Liver (tissue), 3 donors: ENCODE data around the gene ARHGDIB.

Source experiments
- MAX ChIP-seq: IDR thresholded peaks from 2 replicates; pipeline ENCODE4 v1.6.1; 2016; ENCODE audit warnings: antibody characterized with exemption
- TAF1 ChIP-seq: conservative IDR thresholded peaks from 2 replicates; pipeline ENCODE4 v1.6.1; 2016; ENCODE audit warnings: antibody characterized with exemption, mild to moderate bottlenecking
- TF ChIP-seq, protein P1 (sequence below): IDR thresholded peaks from 2 replicates; pipeline ENCODE4 v1.6.1; 2016; ENCODE audit warnings: antibody characterized with exemption, mild to moderate bottlenecking
- TF ChIP-seq, protein P2 (sequence below): fragments of 150-350 bp; IDR thresholded peaks from 2 replicates; pipeline ENCODE4 v1.5.1; 2017; ENCODE audit warnings: improper control_type of control experiment, low read depth, low read length; ENCODE audit not compliant: missing input control
- donor health status: healthy.
- donor health status: healthy.

DNA sequence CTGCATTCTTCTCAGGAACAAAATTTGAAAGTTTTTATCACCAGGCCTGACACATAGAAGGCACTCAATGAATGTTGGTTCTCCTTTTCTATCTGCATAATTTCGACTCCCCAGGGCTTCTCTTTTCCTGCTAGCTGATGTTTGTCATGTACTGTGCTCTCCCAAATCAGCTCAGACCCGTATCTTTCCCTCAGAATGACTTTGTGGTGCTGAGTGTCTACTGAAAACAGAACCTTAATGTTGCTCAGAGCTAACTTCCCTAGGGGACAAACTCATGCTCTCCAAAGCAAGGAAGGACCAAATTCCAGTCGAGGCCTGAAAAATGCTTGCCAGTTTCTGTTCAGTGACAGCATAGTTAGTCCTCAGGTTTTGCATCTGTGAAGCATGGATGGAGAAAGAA, 1.9 kb downstream of the ARHGDIB start:
- TF ChIP-seq MAX (no peak), TAF1 (no peak)
- TF ChIP-seq, protein P1, sequence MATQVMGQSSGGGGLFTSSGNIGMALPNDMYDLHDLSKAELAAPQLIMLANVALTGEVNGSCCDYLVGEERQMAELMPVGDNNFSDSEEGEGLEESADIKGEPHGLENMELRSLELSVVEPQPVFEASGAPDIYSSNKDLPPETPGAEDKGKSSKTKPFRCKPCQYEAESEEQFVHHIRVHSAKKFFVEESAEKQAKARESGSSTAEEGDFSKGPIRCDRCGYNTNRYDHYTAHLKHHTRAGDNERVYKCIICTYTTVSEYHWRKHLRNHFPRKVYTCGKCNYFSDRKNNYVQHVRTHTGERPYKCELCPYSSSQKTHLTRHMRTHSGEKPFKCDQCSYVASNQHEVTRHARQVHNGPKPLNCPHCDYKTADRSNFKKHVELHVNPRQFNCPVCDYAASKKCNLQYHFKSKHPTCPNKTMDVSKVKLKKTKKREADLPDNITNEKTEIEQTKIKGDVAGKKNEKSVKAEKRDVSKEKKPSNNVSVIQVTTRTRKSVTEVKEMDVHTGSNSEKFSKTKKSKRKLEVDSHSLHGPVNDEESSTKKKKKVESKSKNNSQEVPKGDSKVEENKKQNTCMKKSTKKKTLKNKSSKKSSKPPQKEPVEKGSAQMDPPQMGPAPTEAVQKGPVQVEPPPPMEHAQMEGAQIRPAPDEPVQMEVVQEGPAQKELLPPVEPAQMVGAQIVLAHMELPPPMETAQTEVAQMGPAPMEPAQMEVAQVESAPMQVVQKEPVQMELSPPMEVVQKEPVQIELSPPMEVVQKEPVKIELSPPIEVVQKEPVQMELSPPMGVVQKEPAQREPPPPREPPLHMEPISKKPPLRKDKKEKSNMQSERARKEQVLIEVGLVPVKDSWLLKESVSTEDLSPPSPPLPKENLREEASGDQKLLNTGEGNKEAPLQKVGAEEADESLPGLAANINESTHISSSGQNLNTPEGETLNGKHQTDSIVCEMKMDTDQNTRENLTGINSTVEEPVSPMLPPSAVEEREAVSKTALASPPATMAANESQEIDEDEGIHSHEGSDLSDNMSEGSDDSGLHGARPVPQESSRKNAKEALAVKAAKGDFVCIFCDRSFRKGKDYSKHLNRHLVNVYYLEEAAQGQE: no peak
- TF ChIP-seq, protein P2, sequence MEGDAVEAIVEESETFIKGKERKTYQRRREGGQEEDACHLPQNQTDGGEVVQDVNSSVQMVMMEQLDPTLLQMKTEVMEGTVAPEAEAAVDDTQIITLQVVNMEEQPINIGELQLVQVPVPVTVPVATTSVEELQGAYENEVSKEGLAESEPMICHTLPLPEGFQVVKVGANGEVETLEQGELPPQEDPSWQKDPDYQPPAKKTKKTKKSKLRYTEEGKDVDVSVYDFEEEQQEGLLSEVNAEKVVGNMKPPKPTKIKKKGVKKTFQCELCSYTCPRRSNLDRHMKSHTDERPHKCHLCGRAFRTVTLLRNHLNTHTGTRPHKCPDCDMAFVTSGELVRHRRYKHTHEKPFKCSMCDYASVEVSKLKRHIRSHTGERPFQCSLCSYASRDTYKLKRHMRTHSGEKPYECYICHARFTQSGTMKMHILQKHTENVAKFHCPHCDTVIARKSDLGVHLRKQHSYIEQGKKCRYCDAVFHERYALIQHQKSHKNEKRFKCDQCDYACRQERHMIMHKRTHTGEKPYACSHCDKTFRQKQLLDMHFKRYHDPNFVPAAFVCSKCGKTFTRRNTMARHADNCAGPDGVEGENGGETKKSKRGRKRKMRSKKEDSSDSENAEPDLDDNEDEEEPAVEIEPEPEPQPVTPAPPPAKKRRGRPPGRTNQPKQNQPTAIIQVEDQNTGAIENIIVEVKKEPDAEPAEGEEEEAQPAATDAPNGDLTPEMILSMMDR: no peak
